ENCODE measurements around the gene HPD.

DNA sequence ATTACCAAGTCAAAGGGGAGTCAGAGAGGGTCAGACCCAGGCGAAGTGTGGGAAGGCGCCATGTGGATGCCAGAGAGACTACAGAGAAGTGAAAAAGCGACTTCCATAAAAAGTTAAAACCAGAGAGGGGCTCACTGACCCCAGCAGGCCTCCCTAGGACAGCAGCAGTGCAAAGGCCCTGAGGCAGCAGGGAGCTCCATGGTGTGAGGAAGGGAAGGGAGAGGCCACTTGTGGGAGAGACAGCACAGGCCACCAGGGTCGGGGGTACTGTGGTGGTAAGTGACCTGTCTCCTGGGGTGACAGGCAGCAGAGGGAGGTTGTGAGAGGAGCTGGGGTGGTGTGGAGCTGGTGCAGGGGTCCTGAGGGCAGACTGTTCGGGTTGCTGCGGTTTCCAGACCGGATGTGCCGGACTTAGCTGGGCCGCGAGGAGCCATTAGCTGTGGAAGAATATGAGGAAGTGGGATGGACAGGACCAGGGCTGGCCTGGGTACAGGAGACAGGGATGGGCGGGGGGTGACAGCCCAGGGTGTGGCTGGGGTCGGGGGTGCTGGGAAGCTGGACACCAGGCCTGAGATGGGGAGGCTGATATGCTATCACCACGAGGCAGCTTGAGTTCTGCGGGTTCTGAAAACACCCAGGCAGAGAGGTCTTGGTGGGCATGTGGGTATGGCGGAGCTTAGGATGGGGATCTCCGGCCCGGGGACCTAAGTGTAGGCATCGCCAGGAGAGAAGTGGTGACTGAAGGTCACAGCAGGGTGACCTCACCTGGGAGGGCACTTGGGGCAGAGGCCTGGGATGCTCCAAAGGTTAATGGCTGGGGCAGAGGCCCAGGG lies 32.1 kb downstream of the HPD start:
- TF ChIP-seq, protein P1, sequence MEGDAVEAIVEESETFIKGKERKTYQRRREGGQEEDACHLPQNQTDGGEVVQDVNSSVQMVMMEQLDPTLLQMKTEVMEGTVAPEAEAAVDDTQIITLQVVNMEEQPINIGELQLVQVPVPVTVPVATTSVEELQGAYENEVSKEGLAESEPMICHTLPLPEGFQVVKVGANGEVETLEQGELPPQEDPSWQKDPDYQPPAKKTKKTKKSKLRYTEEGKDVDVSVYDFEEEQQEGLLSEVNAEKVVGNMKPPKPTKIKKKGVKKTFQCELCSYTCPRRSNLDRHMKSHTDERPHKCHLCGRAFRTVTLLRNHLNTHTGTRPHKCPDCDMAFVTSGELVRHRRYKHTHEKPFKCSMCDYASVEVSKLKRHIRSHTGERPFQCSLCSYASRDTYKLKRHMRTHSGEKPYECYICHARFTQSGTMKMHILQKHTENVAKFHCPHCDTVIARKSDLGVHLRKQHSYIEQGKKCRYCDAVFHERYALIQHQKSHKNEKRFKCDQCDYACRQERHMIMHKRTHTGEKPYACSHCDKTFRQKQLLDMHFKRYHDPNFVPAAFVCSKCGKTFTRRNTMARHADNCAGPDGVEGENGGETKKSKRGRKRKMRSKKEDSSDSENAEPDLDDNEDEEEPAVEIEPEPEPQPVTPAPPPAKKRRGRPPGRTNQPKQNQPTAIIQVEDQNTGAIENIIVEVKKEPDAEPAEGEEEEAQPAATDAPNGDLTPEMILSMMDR (conservative IDR thresholded peaks at IDR 0.05; ENCODE audit: low read depth, low read length), result no peak
- TF ChIP-seq EZH2 (IDR thresholded peaks at IDR 0.05; ENCODE audit: low read length, unreplicated experiment), result no peak
